Measurements from ENCODE around the gene HSD3B7.

DNA sequence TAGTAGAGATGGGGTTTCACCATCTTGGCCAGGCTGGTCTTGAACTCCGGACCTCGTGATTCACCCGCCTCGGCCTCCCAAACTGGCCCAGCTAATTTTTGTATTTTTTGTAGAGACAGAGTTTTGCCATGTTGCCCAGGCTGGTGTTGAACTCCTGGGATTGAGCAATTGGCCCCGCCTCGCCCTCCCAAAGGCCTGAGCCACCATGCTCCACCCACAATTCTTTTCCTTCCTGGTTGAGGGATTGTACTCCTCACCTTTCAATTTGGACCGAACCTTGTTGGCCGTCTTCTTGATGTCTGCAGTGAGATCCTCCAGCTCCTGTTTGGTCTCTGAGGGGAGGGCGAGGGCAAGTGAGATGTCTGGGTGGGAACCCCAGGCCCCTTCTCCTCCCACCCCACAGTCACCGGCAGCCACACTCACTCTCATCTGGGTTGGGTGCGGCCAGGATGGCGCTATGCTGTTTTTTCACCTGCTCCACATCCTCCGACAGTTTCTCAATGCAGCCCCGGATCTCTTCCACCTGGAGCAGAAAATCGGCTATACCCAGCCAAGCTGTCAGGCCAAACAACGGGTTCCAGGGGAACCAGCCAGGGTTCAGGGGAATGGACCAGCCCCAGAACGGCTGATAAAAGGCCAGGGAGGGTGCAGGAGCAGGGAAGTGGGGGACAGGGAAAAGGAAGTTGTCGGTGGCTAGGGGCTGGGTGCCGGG is 15.8 kb downstream of the HSD3B7 start:
- TF ChIP-seq, protein P1, sequence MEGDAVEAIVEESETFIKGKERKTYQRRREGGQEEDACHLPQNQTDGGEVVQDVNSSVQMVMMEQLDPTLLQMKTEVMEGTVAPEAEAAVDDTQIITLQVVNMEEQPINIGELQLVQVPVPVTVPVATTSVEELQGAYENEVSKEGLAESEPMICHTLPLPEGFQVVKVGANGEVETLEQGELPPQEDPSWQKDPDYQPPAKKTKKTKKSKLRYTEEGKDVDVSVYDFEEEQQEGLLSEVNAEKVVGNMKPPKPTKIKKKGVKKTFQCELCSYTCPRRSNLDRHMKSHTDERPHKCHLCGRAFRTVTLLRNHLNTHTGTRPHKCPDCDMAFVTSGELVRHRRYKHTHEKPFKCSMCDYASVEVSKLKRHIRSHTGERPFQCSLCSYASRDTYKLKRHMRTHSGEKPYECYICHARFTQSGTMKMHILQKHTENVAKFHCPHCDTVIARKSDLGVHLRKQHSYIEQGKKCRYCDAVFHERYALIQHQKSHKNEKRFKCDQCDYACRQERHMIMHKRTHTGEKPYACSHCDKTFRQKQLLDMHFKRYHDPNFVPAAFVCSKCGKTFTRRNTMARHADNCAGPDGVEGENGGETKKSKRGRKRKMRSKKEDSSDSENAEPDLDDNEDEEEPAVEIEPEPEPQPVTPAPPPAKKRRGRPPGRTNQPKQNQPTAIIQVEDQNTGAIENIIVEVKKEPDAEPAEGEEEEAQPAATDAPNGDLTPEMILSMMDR (conservative IDR thresholded peaks at IDR 0.05; ENCODE audit: low read length): no peak
- TF ChIP-seq EZH2phosphoT487 (IDR thresholded peaks at IDR 0.05; ENCODE audit: borderline replicate concordance, low read depth, low read length): no peak

All from OCI-LY7 (cell line).